K562 (cell line): ENCODE measurements around the gene DDX39A. TPM values are rescaled to one million over a fixed set of nuclear protein-coding genes. Genes with fewer than 3 reads are reported as not detected.
A peak's percentile ranks its signal among the peaks of the same experiment; 100 is the strongest.

Source experiments
- CBX8 ChIP-seq: fragments of 200-600 bp; sonication (generic); IDR thresholded peaks from 2 replicates; pipeline ENCODE4 v1.6.1; 2012; ENCODE audit warnings: borderline replicate concordance, mixed run types, low read depth, mild to moderate bottlenecking, moderate library complexity, mixed read lengths, low read length, control low read depth, inconsistent platforms; ENCODE audit not compliant: poor library complexity, severe bottlenecking; ENCODE audit errors: extremely low read depth
- CHAMP1 ChIP-seq: fragments of 450-650 bp; IDR thresholded peaks from 2 replicates; pipeline ENCODE4 v1.6.1; 2016; ENCODE audit warnings: mild to moderate bottlenecking
- E2F8 ChIP-seq: fragments of 450-650 bp; IDR thresholded peaks from 2 replicates; pipeline ENCODE4 v1.7.1; 2018; ENCODE audit warnings: mild to moderate bottlenecking, low read depth; ENCODE audit not compliant: partially characterized antibody
- GABPA ChIP-seq: fragments of 200-800 bp; sonication (Bioruptor generic); conservative IDR thresholded peaks from 2 replicates; pipeline ENCODE4 v1.6.1; 2016; ENCODE audit warnings: low read depth, missing genetic modification characterization, missing compliant biosample characterization
- KDM4B ChIP-seq, 2 experiments: fragments of 450-650 bp in 1 of 2; sonication (generic) in 1 of 2; IDR thresholded peaks; 2 replicates each; pipeline ENCODE4 v1.6.1; 2016 to 2017; ENCODE audit warnings: borderline replicate concordance in 2 of 2, antibody characterized with exemption in 1 of 2, low read depth in 1 of 2, mild to moderate bottlenecking in 1 of 2
- KDM5B ChIP-seq: fragments of 200-600 bp; sonication (generic); IDR thresholded peaks from 2 replicates; pipeline ENCODE4 v1.6.1; 2012; ENCODE audit warnings: low read depth, mild to moderate bottlenecking, moderate library complexity, low read length, control low read depth, inconsistent platforms; ENCODE audit not compliant: insufficient replicate concordance
- MCM5 ChIP-seq: fragments of 450-650 bp; IDR thresholded peaks from 2 replicates; pipeline ENCODE4 v1.6.1; 2016; ENCODE audit warnings: low read depth
- MCM7 ChIP-seq, 2 experiments: fragments of 450-650 bp; IDR thresholded peaks; 2 replicates each; pipeline ENCODE4 v1.6.1; 2016 to 2018
- NR4A1 ChIP-seq, 2 experiments: fragments of 250-450 bp in 1 of 2; fragments of 450-650 bp in 1 of 2; sonication (Bioruptor Pico) in 1 of 2; IDR thresholded peaks; 2 replicates each; pipeline versions ENCODE4 v1.4.0 to v1.6.1; 2016 to 2020; ENCODE audit warnings: mild to moderate bottlenecking in 2 of 2, missing compliant biosample characterization in 1 of 2, missing genetic modification characterization in 1 of 2, moderate library complexity in 1 of 2
- RAD51 ChIP-seq: fragments of 450-650 bp; IDR thresholded peaks from 2 replicates; pipeline ENCODE4 v1.7.1; 2016; ENCODE audit warnings: low read depth, mild to moderate bottlenecking, borderline replicate concordance
- SETDB1 ChIP-seq: IDR thresholded peaks from one replicate; pipeline ENCODE4 v1.6.1; 2012; ENCODE audit warnings: low read length, control low read depth, inconsistent platforms
- SRSF7 ChIP-seq: fragments of 200-400 bp; formaldehyde crosslinking; optimal IDR thresholded peaks from 2 replicates; pipeline ENCODE3; 2017; ENCODE audit warnings: mild to moderate bottlenecking, low read depth, low read length
- ZNF121 ChIP-seq: sonication (generic); formaldehyde crosslinking; conservative IDR thresholded peaks from 2 replicates; pipeline ENCODE4 v1.8.0; 2022; ENCODE audit warnings: missing genetic modification reagents
- ZNF224 ChIP-seq: sonication (generic); formaldehyde crosslinking; IDR thresholded peaks from 2 replicates; pipeline ENCODE4 v1.8.0; 2022; ENCODE audit warnings: mild to moderate bottlenecking, missing genetic modification reagents
- ZNF398 ChIP-seq: fragments of 250-450 bp; sonication (Bioruptor Pico); IDR thresholded peaks from 2 replicates; pipeline ENCODE4 v1.8.0; 2021; ENCODE audit warnings: moderate library complexity, mild to moderate bottlenecking, inconsistent platforms
- ZNF431 ChIP-seq: sonication (generic); formaldehyde crosslinking; IDR thresholded peaks from 2 replicates; pipeline ENCODE4 v1.8.0; 2022; ENCODE audit warnings: mild to moderate bottlenecking, missing genetic modification reagents
- ZNF584 ChIP-seq: fragments of 200-800 bp; sonication (Bioruptor generic); IDR thresholded peaks from 2 replicates; pipeline ENCODE4 v1.6.1; 2016; ENCODE audit warnings: low read depth, mild to moderate bottlenecking, missing genetic modification characterization, missing compliant biosample characterization
- ZNF780A ChIP-seq: fragments of 250-450 bp; sonication (Bioruptor Pico); IDR thresholded peaks from 2 replicates; pipeline ENCODE4 v1.5.0; 2021; ENCODE audit warnings: mild to moderate bottlenecking
- polyA plus RNA-seq, 8 experiments: library from polyadenylated mRNA; depleted of rRNA in 4 of 8; stranded (reverse) in 5 of 8; unstranded in 3 of 8; fragments of >200 nt; fragmentation: Nextera tagmentation in 2 of 8; fragmentation: Illumina TruSeq in 1 of 8; extraction: Ambion mirVana in 2 of 8; extraction: Trizol in 1 of 8; gene quantifications; 2 replicates each; pipeline versions ENCODE4 v1.2.1 to v1.2.3, GENCODE V29; 2011 to 2014; ENCODE audit warnings: inconsistent platforms in 1 of 8, missing spikeins in 1 of 8
- total RNA-seq, 7 experiments: library from RNA; depleted of rRNA in 6 of 7; stranded (reverse); fragments of >200 nt in 6 of 7; fragmentation: Illumina TruSeq in 2 of 7; extraction: Trizol in 2 of 7; gene quantifications; 2 replicates each; pipeline versions ENCODE4 v1.2.1 to v1.2.3, GENCODE V29; 2011 to 2021; ENCODE audit warnings: low replicate concordance in 1 of 7
- TF ChIP-seq, protein P1 (sequence below): fragments of 450-650 bp; formaldehyde crosslinking; IDR thresholded peaks from 2 replicates; pipeline ENCODE4 v1.4.0; 2022; ENCODE audit warnings: mild to moderate bottlenecking, moderate library complexity

The DDX39A gene
- total and polyA plus RNA-seq, 9 of the 15 experiments (the other 6 are each of a cell fraction or from before 2014, with no cell fraction given): 90.3 to 250 (median 188) TPM

DNA sequence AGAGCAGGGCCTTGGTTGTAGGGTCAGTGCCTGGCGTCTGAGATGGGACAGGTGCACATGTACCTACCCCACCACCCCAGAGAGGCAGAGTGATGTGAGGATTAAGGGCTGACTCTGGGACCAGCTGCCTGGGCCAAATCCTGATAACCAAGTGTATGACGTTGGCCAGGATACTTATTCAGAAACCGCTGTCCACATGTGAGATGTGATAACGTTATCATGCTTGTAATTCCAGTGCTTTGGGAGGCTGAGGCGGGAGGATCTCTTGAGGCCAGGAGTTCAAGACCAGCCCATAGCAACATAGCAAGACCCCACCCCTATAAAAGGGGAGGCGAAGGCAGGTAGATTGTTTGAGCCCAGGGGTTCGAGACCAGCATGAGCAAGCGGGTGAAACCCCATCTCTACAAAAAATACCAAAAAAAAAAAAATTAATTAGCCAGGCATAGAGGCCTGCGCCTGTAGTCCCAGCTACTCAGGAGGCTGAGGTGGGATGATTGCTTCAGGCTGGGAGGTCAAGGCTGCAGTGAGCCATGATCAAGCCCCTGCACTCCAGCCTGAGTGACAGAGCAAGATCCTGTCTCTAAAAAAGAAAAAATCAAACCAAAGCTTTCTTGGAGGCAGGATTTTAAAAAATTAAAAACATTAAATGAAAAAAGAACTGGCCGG is 27.9 kb downstream of the DDX39A start (continued):
- TF ChIP-seq ZNF431 (CRISPR knock-in tag): no peak
- peak; percentile 51 for TF ChIP-seq E2F8
- 0 out of 2 replicates have a peak, but pooled peaks have one; percentile 56 for TF ChIP-seq CHAMP1
- TF ChIP-seq CBX8: no peak
- TF ChIP-seq, protein P1, sequence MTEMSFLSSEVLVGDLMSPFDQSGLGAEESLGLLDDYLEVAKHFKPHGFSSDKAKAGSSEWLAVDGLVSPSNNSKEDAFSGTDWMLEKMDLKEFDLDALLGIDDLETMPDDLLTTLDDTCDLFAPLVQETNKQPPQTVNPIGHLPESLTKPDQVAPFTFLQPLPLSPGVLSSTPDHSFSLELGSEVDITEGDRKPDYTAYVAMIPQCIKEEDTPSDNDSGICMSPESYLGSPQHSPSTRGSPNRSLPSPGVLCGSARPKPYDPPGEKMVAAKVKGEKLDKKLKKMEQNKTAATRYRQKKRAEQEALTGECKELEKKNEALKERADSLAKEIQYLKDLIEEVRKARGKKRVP (CRISPR knock-in tag): peak; percentile 34; the same call in 1 of the 2 replicates
- no peak for TF ChIP-seq KDM4B (IDR thresholded peaks at IDR 0.05; ENCODE audit: borderline replicate concordance in 2 of 2, low read depth in 1 of 2)
- TF ChIP-seq ZNF398 (CRISPR knock-in tag): no peak
- TF ChIP-seq MCM5: no peak
- TF ChIP-seq ZNF224: no peak
- TF ChIP-seq MCM7 (IDR thresholded peaks at IDR 0.05): no peak
- TF ChIP-seq KDM5B: no peak
- no peak for TF ChIP-seq GABPA (tag)
- no peak; the same call in 1 of the 2 replicates for TF ChIP-seq ZNF121
- no peak for TF ChIP-seq SETDB1
- TF ChIP-seq RAD51: no peak
- TF ChIP-seq ZNF584 (CRISPR knock-in tag): no peak
- TF ChIP-seq ZNF780A (CRISPR knock-in tag): no peak
- no peak for TF ChIP-seq NR4A1 (CRISPR knock-in tag; IDR thresholded peaks at IDR 0.05)
- TF ChIP-seq NR4A1 (tag; IDR thresholded peaks at IDR 0.05): no peak
- TF ChIP-seq SRSF7: no peak
